Smooth muscle cell (in vitro differentiated cells): ENCODE data around the gene CRLF3. TPM values are rescaled to one million over a fixed set of nuclear protein-coding genes. Genes with fewer than 3 reads are reported as not detected.

Source experiments
- DNase-seq: peaks from one replicate; lab custom pipeline; 2025; ENCODE audit not compliant: unreplicated experiment; lab: John Stamatoyannopoulos, UW
- H2AFZ ChIP-seq: fragments of 200-600 bp; sonication (generic); 2 replicates; pipeline ENCODE4 v1.6.0; 2016; ENCODE audit warnings: antibody characterized with exemption, low read depth, mild to moderate bottlenecking
- H3F3A ChIP-seq: fragments of 200-600 bp; sonication (generic); 2 replicates; pipeline ENCODE4 v1.6.0; 2017; ENCODE audit warnings: antibody characterized with exemption, low read depth
- H3K27ac ChIP-seq: fragments of 200-600 bp; sonication (generic); 2 replicates; pipeline ENCODE4 v1.5.1; 2016; ENCODE audit warnings: low read depth, mild to moderate bottlenecking
- H3K27me3 ChIP-seq: fragments of 200-600 bp; sonication (generic); 2 replicates; pipeline ENCODE4 v1.6.1; 2016; ENCODE audit warnings: low read depth, mild to moderate bottlenecking
- H3K36me3 ChIP-seq: fragments of 200-600 bp; sonication (generic); 2 replicates; pipeline ENCODE4 v1.5.1; 2016; ENCODE audit warnings: low read depth
- H3K4me1 ChIP-seq: fragments of 200-600 bp; sonication (generic); 2 replicates; pipeline ENCODE4 v1.5.1; 2016; ENCODE audit warnings: low read depth
- H3K4me2 ChIP-seq: fragments of 200-600 bp; sonication (generic); 2 replicates; pipeline ENCODE4 v1.6.0; 2016; ENCODE audit warnings: mild to moderate bottlenecking
- H3K4me3 ChIP-seq: fragments of 200-600 bp; sonication (generic); 2 replicates; pipeline ENCODE4 v1.5.1; 2016; ENCODE audit warnings: mild to moderate bottlenecking
- H3K79me2 ChIP-seq: fragments of 200-600 bp; sonication (generic); 2 replicates; pipeline ENCODE4 v1.6.0; 2016; ENCODE audit warnings: low read depth, mild to moderate bottlenecking
- H3K9ac ChIP-seq: fragments of 200-600 bp; sonication (generic); 2 replicates; pipeline ENCODE4 v1.6.0; 2016; ENCODE audit warnings: low read depth
- H3K9me3 ChIP-seq: fragments of 200-600 bp; sonication (generic); replicated peaks from 2 replicates; pipeline ENCODE4 v1.5.1; 2016; ENCODE audit warnings: low read depth
- H4K20me1 ChIP-seq: fragments of 200-600 bp; sonication (generic); 2 replicates; pipeline ENCODE4 v1.6.0; 2016; ENCODE audit warnings: low read depth
- WGBS: methylation state at CpG from one replicate; pipeline ENCODE4 v1.1.7; 2016; ENCODE audit warnings: low lambda C conversion rate; 5-methylcytosine and 5-hydroxymethylcytosine counted together
- polyA plus RNA-seq: library from polyadenylated mRNA; unstranded; fragments of >200 nt; fragmentation: Nextera tagmentation; extraction: Ambion mirVana; gene quantifications from 2 replicates; pipeline ENCODE4 v1.2.1, GENCODE V29; 2016
- total RNA-seq: library from RNA; depleted of rRNA; stranded (reverse); fragments of >200 nt; gene quantifications from 2 replicates; pipeline ENCODE4 v1.2.3, GENCODE V29; 2014
- TF ChIP-seq, protein P1 (sequence below): fragments of 200-600 bp; sonication (generic); IDR thresholded peaks from 2 replicates; pipeline ENCODE4 v1.5.1; 2017; ENCODE audit warnings: borderline replicate concordance, mild to moderate bottlenecking, antibody characterized with exemption; ENCODE audit not compliant: insufficient read depth, poor library complexity, severe bottlenecking

CRLF3 gene
- total and polyA plus RNA-seq, 2 experiments from 2014 or later = 5.8 to 8.1 TPM

DNA sequence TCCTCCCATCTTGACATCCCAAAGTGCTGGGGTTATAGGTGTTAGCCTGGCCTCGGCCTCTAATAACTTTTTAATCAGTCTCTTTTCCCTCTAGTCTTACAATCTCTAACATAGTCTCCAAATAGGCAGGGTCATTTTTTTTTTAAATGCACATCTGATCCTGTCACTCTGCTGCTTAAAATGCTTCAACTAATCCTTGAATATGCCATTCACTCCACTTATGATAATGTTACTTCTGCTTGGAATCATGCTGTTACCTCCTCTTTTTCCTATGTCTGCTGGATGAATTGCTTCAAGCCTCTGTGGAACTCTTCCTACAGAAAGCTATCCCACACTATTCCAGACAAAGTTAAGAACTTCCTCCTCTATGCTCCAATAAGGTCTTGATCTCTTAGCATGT is 22.8 kb downstream of the CRLF3 start:
- Histone ChIP-seq H3K36me3 (peaks cover 6% of the 10 kb centered on the region), H3K9me3 (no peaks in the 10 kb centered on the region), H4K20me1 (peaks cover 7% of the 10 kb centered on the region), H3K9ac (no peak overlapping the region), H3K27ac (no peak overlapping the region), H3K4me2 (no peak overlapping the region), H3K79me2 (peaks cover 12% of the 10 kb centered on the region), H3K4me3 (no peak overlapping the region), H2AFZ (no peak overlapping the region), H3F3A (no peaks in the 10 kb centered on the region), H3K27me3 (no peaks in the 10 kb centered on the region), H3K4me1 (no peaks in the 10 kb centered on the region)
- TF ChIP-seq, protein P1, sequence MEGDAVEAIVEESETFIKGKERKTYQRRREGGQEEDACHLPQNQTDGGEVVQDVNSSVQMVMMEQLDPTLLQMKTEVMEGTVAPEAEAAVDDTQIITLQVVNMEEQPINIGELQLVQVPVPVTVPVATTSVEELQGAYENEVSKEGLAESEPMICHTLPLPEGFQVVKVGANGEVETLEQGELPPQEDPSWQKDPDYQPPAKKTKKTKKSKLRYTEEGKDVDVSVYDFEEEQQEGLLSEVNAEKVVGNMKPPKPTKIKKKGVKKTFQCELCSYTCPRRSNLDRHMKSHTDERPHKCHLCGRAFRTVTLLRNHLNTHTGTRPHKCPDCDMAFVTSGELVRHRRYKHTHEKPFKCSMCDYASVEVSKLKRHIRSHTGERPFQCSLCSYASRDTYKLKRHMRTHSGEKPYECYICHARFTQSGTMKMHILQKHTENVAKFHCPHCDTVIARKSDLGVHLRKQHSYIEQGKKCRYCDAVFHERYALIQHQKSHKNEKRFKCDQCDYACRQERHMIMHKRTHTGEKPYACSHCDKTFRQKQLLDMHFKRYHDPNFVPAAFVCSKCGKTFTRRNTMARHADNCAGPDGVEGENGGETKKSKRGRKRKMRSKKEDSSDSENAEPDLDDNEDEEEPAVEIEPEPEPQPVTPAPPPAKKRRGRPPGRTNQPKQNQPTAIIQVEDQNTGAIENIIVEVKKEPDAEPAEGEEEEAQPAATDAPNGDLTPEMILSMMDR = no peak
- WGBS = 95% methylated on average over 1 of the region's 1 CpG
- DNase-seq = no peak

DNA sequence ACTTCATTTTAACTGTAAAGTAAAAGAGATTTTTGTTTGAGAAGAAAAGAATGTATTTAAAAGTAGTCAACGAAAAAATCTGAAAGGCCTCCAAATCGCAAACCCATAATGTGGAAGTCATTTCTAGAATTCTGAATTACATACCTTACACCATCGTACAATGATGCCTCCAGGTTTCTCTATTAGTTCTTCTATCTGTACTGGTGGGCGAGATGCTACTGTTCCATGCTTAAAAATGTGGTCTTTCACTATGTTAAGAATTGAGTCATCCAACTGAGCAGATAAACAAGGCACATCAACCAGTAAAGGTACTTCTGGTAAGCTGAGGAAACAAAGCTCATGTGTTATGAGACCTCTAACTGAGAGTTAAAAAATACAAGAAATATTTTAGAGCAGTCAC is 28.5 kb downstream of the CRLF3 start:
- H3K27me3 ChIP-seq = no peaks in the 10 kb centered on the region
- H3K9me3 ChIP-seq = no peaks in the 10 kb centered on the region
- H3K79me2 ChIP-seq = no peaks in the 10 kb centered on the region
- no peak overlapping the region for H3K27ac ChIP-seq
- no peaks in the 10 kb centered on the region for H4K20me1 ChIP-seq
- H3K36me3 ChIP-seq = no peaks in the 10 kb centered on the region
- no peak overlapping the region for H3K4me3 ChIP-seq
- H3F3A ChIP-seq = no peaks in the 10 kb centered on the region
- 94% methylated on average over 4 of the region's 4 CpGs for WGBS
- H3K4me1 ChIP-seq = no peaks in the 10 kb centered on the region
- TF ChIP-seq, protein P1 = no peak
- H3K4me2 ChIP-seq = no peak overlapping the region
- DNase-seq = no peak
- H2AFZ ChIP-seq = no peak overlapping the region
- H3K9ac ChIP-seq = no peak overlapping the region

DNA sequence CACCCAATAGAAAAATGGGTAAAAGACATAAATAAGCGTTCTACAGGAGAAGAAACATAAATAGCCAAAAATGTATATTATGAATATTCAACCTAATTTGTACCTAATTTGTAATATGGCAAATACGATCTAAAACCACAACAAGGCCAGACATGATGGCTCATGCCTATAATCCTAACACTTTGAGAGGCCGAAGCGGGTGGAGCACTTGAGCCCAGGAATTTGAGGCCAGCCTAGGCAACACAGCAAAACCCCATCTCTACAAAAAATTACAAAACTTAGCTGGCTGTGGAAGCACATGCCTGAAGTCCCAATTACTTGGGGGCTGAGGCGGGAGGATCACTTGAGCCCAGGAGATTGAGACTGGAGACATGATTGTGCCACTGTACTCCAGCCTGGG is 30.1 kb downstream of the CRLF3 start:
- no peaks in the 10 kb centered on the region for H3K79me2 ChIP-seq
- no peaks in the 10 kb centered on the region for H4K20me1 ChIP-seq
- H3K27ac ChIP-seq = no peak overlapping the region
- H3K9ac ChIP-seq = no peak overlapping the region
- DNase-seq = no peak
- no peak overlapping the region for H3K4me2 ChIP-seq
- H3K36me3 ChIP-seq = no peaks in the 10 kb centered on the region
- 87% methylated on average over 5 of the region's 5 CpGs for WGBS
- no peaks in the 10 kb centered on the region for H3K27me3 ChIP-seq
- TF ChIP-seq, protein P1 = no peak
- no peaks in the 10 kb centered on the region for H3F3A ChIP-seq
- no peaks in the 10 kb centered on the region for H3K4me1 ChIP-seq
- H3K9me3 ChIP-seq = no peaks in the 10 kb centered on the region
- H2AFZ ChIP-seq = no peak overlapping the region
- H3K4me3 ChIP-seq = no peak overlapping the region

DNA sequence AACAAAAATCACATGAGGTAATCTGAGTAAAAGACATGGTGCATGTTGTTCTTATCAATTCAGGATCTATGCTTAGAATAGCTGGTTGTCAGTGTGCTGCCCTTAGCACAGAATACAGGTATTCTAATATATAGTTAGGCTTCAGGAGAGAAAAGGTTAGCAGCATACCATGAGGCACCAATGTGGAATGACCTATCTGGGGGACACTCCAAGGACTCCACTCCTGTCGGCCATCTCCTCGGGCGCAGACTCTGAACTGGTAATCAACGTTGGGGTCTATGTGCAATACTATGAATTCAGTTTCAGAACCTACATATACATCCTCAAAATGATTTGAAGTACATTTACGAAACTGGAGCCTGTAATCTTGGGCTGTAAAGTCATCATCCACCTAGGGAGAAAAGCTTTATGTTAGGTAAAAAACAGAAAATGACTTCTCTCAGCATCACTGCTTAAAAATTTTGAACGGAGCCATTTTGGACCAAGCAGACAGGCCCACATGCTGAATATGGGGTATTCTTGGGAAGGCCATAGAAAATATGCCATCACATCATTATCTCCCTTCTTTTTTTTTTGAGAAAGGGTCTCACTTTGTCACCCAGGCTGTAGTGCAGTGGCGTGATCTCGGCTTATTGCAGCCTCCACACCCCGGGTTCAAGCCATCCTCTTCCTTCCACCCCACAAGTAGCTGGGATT is 31.1 kb downstream of the CRLF3 start:
- DNase-seq = no peak
- 93% methylated on average over 9 of the region's 9 CpGs for WGBS
- Histone ChIP-seq H3K9me3 (no peaks in the 10 kb centered on the region), H3K4me3 (no peak overlapping the region), H3K27me3 (no peaks in the 10 kb centered on the region), H3K4me2 (no peak overlapping the region), H3K36me3 (no peaks in the 10 kb centered on the region), H2AFZ (no peak overlapping the region), H3K27ac (no peak overlapping the region), H3K79me2 (no peaks in the 10 kb centered on the region), H3F3A (no peaks in the 10 kb centered on the region), H4K20me1 (no peaks in the 10 kb centered on the region), H3K4me1 (no peaks in the 10 kb centered on the region), H3K9ac (no peak overlapping the region)
- TF ChIP-seq, protein P1 = no peak
